OCI-LY3 (cell line): ENCODE data around the gene KXD1.

ENCODE experiments used
- H2AFZ ChIP-seq: fragments of 200-600, 300-600 bp; shearing (Covaris generic); 2 replicates; pipeline ENCODE4 v1.6.0; 2014; ENCODE audit warnings: antibody characterized with exemption, low read depth, low read length
- H3K27ac ChIP-seq: fragments of 200-600, 300-600 bp; sonication (generic); 2 replicates; pipeline ENCODE4 v1.5.1; 2014; ENCODE audit warnings: mild to moderate bottlenecking, low read length, moderate library complexity, mixed read lengths
- H3K27me3 ChIP-seq: fragments of 200-600, 300-600 bp; sonication (generic); 2 replicates; pipeline ENCODE4 v1.6.1; 2014; ENCODE audit warnings: low read depth, low read length, mixed read lengths
- H3K36me3 ChIP-seq: fragments of 200-600, 300-600 bp; sonication (generic); replicated peaks from 2 replicates; pipeline ENCODE3; 2014; ENCODE audit warnings: low read depth, low read length, mixed read lengths
- H3K4me1 ChIP-seq: fragments of 300-600, 200-600 bp; sonication (generic); 2 replicates; pipeline ENCODE4 v1.6.1; 2014; ENCODE audit warnings: low read length, mixed read lengths
- H3K4me2 ChIP-seq: fragments of 200-600, 300-600 bp; sonication (generic); 2 replicates; pipeline ENCODE4 v1.6.1; 2014; ENCODE audit warnings: low read length, mixed read lengths
- H3K4me3 ChIP-seq: fragments of 300-600, 200-600 bp; sonication (generic); 2 replicates; pipeline ENCODE4 v1.5.1; 2014; ENCODE audit warnings: antibody characterized with exemption, mild to moderate bottlenecking, low read length, moderate library complexity
- H3K79me2 ChIP-seq: fragments of 300-600, 200-600 bp; shearing (Covaris generic); 2 replicates; pipeline ENCODE4 v1.6.1; 2014; ENCODE audit warnings: mild to moderate bottlenecking, low read length, mixed read lengths
- H3K9ac ChIP-seq: fragments of 300-600, 200-600 bp; shearing (Covaris generic); 2 replicates; pipeline ENCODE4 v1.6.0; 2014; ENCODE audit warnings: mild to moderate bottlenecking, low read length, moderate library complexity
- H3K9me3 ChIP-seq: fragments of 200-600, 300-600 bp; shearing (Covaris generic); 2 replicates; pipeline ENCODE4 v1.6.1; 2014; ENCODE audit warnings: low read length, mixed read lengths; ENCODE audit not compliant: insufficient read depth
- H4K20me1 ChIP-seq: fragments of 200-600, 300-600 bp; sonication (generic); 2 replicates; pipeline ENCODE4 v1.6.1; 2016; ENCODE audit warnings: low read length, mixed read lengths; ENCODE audit not compliant: insufficient read depth
- EZH2phosphoT487 ChIP-seq: fragments of 200-600 bp; shearing (Covaris generic); IDR thresholded peaks from 2 replicates; pipeline ENCODE4 v1.6.1; 2018; ENCODE audit warnings: antibody characterized with exemption, mixed run types, low read depth
- TF ChIP-seq, protein P1 (sequence below): fragments of 200-600, 300-600 bp; sonication (generic); IDR thresholded peaks from 2 replicates; pipeline ENCODE4 v1.5.1; 2014; ENCODE audit warnings: antibody characterized with exemption, low read length, low read depth

Gene KXD1

GRCh38 chr19:18610556-18611326, 53.1 kb downstream of the KXD1 start:
- H3K9ac ChIP-seq = no peak overlapping the region
- TF ChIP-seq, protein P1, sequence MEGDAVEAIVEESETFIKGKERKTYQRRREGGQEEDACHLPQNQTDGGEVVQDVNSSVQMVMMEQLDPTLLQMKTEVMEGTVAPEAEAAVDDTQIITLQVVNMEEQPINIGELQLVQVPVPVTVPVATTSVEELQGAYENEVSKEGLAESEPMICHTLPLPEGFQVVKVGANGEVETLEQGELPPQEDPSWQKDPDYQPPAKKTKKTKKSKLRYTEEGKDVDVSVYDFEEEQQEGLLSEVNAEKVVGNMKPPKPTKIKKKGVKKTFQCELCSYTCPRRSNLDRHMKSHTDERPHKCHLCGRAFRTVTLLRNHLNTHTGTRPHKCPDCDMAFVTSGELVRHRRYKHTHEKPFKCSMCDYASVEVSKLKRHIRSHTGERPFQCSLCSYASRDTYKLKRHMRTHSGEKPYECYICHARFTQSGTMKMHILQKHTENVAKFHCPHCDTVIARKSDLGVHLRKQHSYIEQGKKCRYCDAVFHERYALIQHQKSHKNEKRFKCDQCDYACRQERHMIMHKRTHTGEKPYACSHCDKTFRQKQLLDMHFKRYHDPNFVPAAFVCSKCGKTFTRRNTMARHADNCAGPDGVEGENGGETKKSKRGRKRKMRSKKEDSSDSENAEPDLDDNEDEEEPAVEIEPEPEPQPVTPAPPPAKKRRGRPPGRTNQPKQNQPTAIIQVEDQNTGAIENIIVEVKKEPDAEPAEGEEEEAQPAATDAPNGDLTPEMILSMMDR = no peak
- TF ChIP-seq EZH2phosphoT487 = no peak
- H3K4me3 ChIP-seq = no peak overlapping the region
- no peak overlapping the region for H2AFZ ChIP-seq
- H3K27me3 ChIP-seq = peaks cover 40% of the 10 kb centered on the region
- no peaks in the 10 kb centered on the region for H3K79me2 ChIP-seq
- no peak overlapping the region for H3K27ac ChIP-seq
- H3K36me3 ChIP-seq = no peaks in the 10 kb centered on the region
- H3K9me3 ChIP-seq = no peaks in the 10 kb centered on the region
- no peaks in the 10 kb centered on the region for H3K4me1 ChIP-seq
- H3K4me2 ChIP-seq = no peak overlapping the region
- no peaks in the 10 kb centered on the region for H4K20me1 ChIP-seq

- no peak for TF ChIP-seq EZH2phosphoT487
- TF ChIP-seq, protein P1 = no peak
- Histone ChIP-seq H3K4me2 (no peak overlapping the region), H3K4me3 (no peak overlapping the region), H3K27me3 (peaks cover 44% of the 10 kb centered on the region), H3K27ac (no peak overlapping the region), H3K79me2 (no peaks in the 10 kb centered on the region), H3K36me3 (no peaks in the 10 kb centered on the region), H4K20me1 (no peaks in the 10 kb centered on the region), H3K9ac (no peak overlapping the region), H2AFZ (no peak overlapping the region), H3K4me1 (no peaks in the 10 kb centered on the region), H3K9me3 (no peaks in the 10 kb centered on the region)
Observed at GRCh38 chr19:18611327-18612050, 53.8 kb downstream of the KXD1 start.

DNA sequence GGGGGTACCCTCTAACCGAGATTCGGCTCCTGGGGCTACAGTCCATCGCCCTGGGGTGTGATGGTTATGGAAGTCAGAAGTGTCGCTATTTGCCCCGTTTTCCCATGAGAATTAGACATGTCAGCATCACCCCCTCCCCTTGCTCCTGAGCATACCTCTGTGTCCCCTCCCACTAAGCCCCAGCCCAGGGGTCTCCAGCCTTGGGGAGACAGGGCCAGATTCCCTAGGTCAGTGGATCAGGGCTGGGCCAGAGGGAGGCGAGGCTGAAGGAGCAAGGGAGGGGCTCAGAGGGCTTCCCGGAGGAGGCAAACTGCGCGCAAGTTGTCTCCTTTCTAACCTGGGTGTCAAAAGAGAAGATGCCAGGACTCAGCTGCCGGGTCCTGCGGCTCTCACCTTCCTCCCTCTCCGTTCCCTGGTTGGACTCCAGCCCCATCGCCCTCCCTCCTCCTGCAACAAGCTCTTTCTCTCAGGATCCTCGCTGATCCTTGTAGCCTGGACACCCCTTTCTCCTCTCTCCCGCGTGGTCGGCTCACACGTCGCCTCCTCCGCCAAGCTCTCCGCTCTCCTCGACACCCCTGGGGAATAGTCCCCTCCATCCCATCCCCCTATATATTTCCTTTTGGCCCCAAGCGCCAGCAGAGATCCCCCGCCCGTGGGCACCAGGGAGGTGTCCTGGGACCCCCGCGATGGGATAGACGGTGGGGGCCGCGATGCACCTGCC, 54.5 kb downstream of the KXD1 start:
- H3K27ac ChIP-seq = no peak overlapping the region
- no peaks in the 10 kb centered on the region for H3K4me1 ChIP-seq
- H3K4me3 ChIP-seq = peak overlapping the region; percentile 73

More for the DNA sequence above, 54.5 kb downstream of the KXD1 start:
- H3K9me3 ChIP-seq = no peaks in the 10 kb centered on the region
- no peaks in the 10 kb centered on the region for H4K20me1 ChIP-seq
- no peak overlapping the region; the same call in 1 of the 2 replicates for H2AFZ ChIP-seq
- no peaks in the 10 kb centered on the region for H3K36me3 ChIP-seq
- TF ChIP-seq, protein P1 = no peak
- no peak for TF ChIP-seq EZH2phosphoT487
- H3K4me2 ChIP-seq = peak overlapping the region; percentile 47
- H3K27me3 ChIP-seq = peaks cover 44% of the 10 kb centered on the region
- H3K9ac ChIP-seq = no peak overlapping the region
- no peaks in the 10 kb centered on the region for H3K79me2 ChIP-seq
